Gastrocnemius medialis (tissue), 4 donors: ENCODE results near the gene SRM. TPM values are rescaled to one million over a fixed set of nuclear protein-coding genes. Genes with fewer than 3 reads are reported as not detected.
"Not testable (repeated sequence)": the region's sequence is repeated elsewhere in the genome, so short reads cannot be mapped to it uniquely, and the experiment has no call there.

Source experiments
- ATAC-seq, 2 donors: fragments of 150-250 bp; one replicate each; pipeline ENCODE4 v1.9.1; 2016
- DNase-seq, 2 donors: peaks; one replicate each; pipeline ENCODE4 v3.0.0-alpha.2; 2019
- H3K27ac ChIP-seq, 4 donors: fragments of 200-600 bp; sonication (generic); 1 replicate in 1 of 4; 2 replicates in 3 of 4; pipeline ENCODE4 v1.5.1; 2016 to 2018; ENCODE audit warnings: mild to moderate bottlenecking in 2 of 4, moderate library complexity in 1 of 4
- H3K27me3 ChIP-seq, 3 donors: fragments of 200-600 bp; sonication (generic) in 2 of 3; 1 replicate in 1 of 3; 2 replicates in 2 of 3; pipeline versions ENCODE4 v1.5.1 to v1.6.0; 2016 to 2019; ENCODE audit warnings: mild to moderate bottlenecking in 1 of 3, moderate library complexity in 1 of 3
- H3K36me3 ChIP-seq, 2 donors: fragments of 200-600 bp; sonication (generic) in 1 of 2; one replicate each; pipeline ENCODE4 v1.5.1; 2017 to 2018
- H3K4me1 ChIP-seq, 2 donors: fragments of 200-600 bp; sonication (generic) in 1 of 2; one replicate each; pipeline ENCODE4 v1.5.1; 2016 to 2017; ENCODE audit warnings: mild to moderate bottlenecking in 2 of 2
- H3K4me3 ChIP-seq, 4 donors: fragments of 200-600 bp; sonication (generic) in 3 of 4; 1 replicate in 1 of 4; 2 replicates in 3 of 4; pipeline ENCODE4 v1.5.1; 2016 to 2019; ENCODE audit warnings: mild to moderate bottlenecking in 2 of 4
- H3K9me3 ChIP-seq, 3 donors: fragments of 200-600 bp; sonication (generic) in 2 of 3; 1 replicate in 1 of 3; 2 replicates in 2 of 3; pipeline ENCODE4 v1.5.1; 2016 to 2019
- CTCF ChIP-seq, 5 experiments: fragments of 450-650 bp in 3 of 5; fragments of 200-600 bp in 2 of 5; sonication (generic) in 2 of 5; IDR thresholded peaks in 4 of 5; conservative IDR thresholded peaks in 1 of 5; 1 replicate in 4 of 5; 2 replicates in 1 of 5; pipeline ENCODE4 v1.5.1; 2016 to 2019; ENCODE audit warnings: antibody characterized with exemption in 5 of 5, mild to moderate bottlenecking in 3 of 5, moderate library complexity in 3 of 5
- POLR2A ChIP-seq, 2 donors: fragments of 450-650 bp; IDR thresholded peaks; one replicate each; pipeline ENCODE4 v1.6.1; 2017; ENCODE audit warnings: antibody characterized with exemption in 2 of 2, mild to moderate bottlenecking in 2 of 2, moderate library complexity in 2 of 2
- in situ Hi-C, 4 donors: fragments of 200-750 bp; cut with MboI; loops; one replicate each; pipeline versions ENCODE4 v1.15.0 to v1.8.0; 2017; ENCODE audit warnings: low sequenced_read_pairs in 4 of 4
- intact Hi-C: fragments of 100-400 bp; cut with DNase I; formaldehyde crosslinking; loops from one replicate; pipeline ENCODE4 v1.15.1; 2023; ENCODE audit warnings: low total_unique reads
- total RNA-seq, 4 donors: library from RNA; depleted of rRNA; stranded (reverse); fragments of >200 nt; gene quantifications; one replicate each; pipeline versions ENCODE4 v1.1.0 to v1.2.3, GENCODE V29; 2016

Gene SRM
- total RNA-seq, 4 donors from 2014 or later = 32.1 to 80.3 (median 48.3) TPM

DNA sequence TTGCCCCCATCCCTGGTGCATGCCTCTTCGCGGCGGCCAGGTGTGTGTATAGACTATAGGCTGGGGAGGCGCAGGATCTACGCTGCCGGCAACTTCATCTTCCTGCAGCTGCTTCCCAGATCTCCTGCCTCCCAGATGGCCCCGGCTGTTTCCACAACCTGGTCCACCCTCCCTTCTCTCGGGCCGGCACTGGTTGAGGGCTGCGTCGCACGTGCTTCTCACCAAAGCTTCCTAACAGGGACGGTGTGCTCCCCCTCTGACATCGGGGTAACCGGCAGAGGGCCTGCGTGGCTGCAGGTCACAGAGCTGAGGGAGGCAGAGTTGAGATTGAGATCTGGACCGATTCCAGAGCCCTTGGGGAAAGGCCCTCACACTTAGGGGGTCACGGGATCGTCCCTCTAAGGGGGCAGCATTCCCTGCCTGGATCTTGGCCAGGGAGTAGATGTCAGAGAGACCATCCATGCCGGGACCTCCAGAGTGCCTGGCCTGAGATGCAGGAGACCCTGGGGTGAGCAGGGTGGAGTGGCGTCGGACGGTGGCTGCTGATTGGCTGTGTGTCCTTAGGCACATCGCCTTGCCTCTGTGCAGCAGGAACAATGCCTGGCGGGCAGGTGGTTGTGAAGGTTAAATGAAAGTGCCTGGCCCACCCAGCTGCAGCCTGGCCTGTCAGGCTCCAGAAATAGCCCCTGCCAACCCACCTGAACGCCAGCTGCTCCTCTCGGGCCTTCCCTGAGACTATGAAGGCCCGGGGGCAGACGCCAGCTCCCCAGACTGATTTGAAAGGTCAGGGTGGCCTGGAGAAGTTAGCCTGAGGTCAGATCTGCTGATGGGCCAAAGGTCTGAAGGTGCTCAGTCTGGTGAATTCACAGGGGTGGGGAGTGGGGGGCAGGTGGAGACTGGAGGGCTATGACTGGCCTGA is 6.7 kb downstream of the SRM start:
- ATAC-seq (no peak), DNase-seq (no peak)
- in situ Hi-C loops = no loop called here

GRCh38 chr1:11051781-11052511 is 7.9 kb downstream of the SRM start:
- H3K36me3 ChIP-seq = peaks cover 0 to 24% of the 10 kb centered on the region in 2 donors
- ATAC-seq (no peak), DNase-seq (no peak)
- H3K27me3 ChIP-seq = no peaks in the 10 kb centered on the region
- intact Hi-C loops = no loop called here
- H3K4me3 ChIP-seq = no peak overlapping the region
- no peaks in the 10 kb centered on the region for H3K4me1 ChIP-seq
- TF ChIP-seq POLR2A (IDR thresholded peaks at IDR 0.05) (no peak), CTCF (IDR thresholded peaks at IDR 0.05 in 4 of 5, conservative IDR thresholded peaks at IDR 0.05 in 1 of 5) (no peak)
- H3K9me3 ChIP-seq = no peaks in the 10 kb centered on the region
- in situ Hi-C loops = no loop called here
- no peak overlapping the region for H3K27ac ChIP-seq

More for the DNA sequence above, 6.7 kb downstream of the SRM start:
- no peak overlapping the region for H3K4me3 ChIP-seq
- no peaks in the 10 kb centered on the region for H3K27me3 ChIP-seq
- no peaks in the 10 kb centered on the region for H3K4me1 ChIP-seq
- H3K9me3 ChIP-seq = no peaks in the 10 kb centered on the region
- H3K36me3 ChIP-seq = peaks cover 0 to 27% of the 10 kb centered on the region in 2 donors
- H3K27ac ChIP-seq = no peak overlapping the region
- no peak for TF ChIP-seq POLR2A (IDR thresholded peaks at IDR 0.05)
- no peak for TF ChIP-seq CTCF (IDR thresholded peaks at IDR 0.05 in 4 of 5, conservative IDR thresholded peaks at IDR 0.05 in 1 of 5)
- intact Hi-C loops = no loop called here

DNA sequence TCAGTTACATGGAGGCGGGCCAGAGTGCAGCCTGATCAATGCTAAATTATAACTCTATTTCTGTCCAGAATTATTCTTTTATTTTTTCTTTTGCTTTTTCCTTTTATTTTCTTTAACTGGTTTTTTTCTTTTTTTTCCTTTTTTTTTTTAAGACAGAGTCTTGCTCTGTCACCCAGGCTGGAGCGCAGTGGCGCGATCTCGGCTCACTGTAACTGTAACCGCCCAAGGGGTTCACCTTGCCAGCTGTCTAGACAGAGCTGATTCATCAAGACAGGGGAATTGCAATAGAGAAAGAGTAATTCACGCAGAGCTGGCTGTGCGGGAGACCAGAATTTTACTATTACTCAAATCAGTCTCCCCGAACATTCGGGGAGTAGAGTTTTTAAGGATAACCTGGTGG is 8.7 kb downstream of the SRM start:
- H3K4me1 ChIP-seq, H3K27me3 ChIP-seq, H3K4me3 ChIP-seq, ATAC-seq, DNase-seq, in situ Hi-C loops, H3K27ac ChIP-seq, H3K9me3 ChIP-seq, intact Hi-C loops: not testable (repeated sequence)
- H3K36me3 ChIP-seq = peaks cover 0 to 15% of the 10 kb centered on the region in 2 donors

DNA sequence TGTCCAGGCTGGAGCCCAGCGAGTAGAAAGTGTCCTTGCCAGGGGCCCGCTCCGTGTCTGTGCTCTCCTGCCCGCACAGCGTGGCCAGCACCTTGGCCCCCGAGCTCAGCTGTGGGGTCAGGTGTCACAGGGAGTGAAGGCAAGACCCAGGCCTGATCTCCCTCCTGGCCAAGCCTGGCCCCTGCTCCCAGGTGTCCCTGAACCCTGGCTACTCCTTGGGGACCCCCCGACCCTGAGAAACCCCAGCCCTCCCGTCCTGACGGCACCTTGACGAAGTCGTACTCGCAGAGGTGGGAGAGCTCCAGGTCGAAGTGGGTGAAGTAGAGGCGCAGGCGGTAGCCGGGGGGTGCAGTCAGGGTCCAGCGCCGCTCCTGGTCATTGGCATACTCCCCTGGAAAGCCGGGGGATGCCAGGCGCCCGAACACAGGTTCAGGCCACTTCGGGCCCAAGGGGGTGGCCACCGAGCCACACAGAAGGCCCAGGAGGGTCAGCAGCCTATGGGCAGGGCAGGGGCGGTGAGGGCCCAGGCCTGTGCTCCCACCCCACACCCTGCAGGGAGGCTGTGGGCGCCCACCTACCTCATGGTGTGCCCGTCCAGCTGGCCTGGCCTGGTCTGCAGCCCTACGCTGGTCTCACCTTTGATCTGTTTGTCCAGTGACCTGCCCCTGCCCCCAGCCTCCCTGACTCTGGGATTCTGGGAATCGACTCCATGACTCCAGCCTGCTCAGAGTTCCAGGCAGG is 13.0 kb downstream of the SRM start, which contains the start of gene MASP2:
Gene MASP2, minus strand, starts transcription at position 615 of the 741 bp plus-strand sequence. Its CDS starts 32 bp downstream, at position 583.
- H3K27me3 ChIP-seq = no peaks in the 10 kb centered on the region
- no peak within 1 kb of the TSS for H3K4me3 ChIP-seq
- in situ Hi-C loops (loop anchor here in 1 of 4 donors (25.0 kb wide), 1 partner anchor 591 kb away; no protein-coding TSS in a partner anchor), intact Hi-C loops (no loop called here)
- H3K36me3 ChIP-seq = no peaks in the 10 kb centered on the region
- TF ChIP-seq POLR2A (IDR thresholded peaks at IDR 0.05) (no peak), CTCF (IDR thresholded peaks at IDR 0.05 in 4 of 5, conservative IDR thresholded peaks at IDR 0.05 in 1 of 5) (no peak)
- H3K9me3 ChIP-seq = no peaks in the 10 kb centered on the region
- ATAC-seq (no peak), DNase-seq (no peak)
- H3K27ac ChIP-seq = no peak within 1 kb of the TSS
- H3K4me1 ChIP-seq = no peaks in the 10 kb centered on the region
